HL-60 (cell line): ENCODE results near the gene TPO.

Source experiments
- CTCF ChIP-seq: IDR thresholded peaks from one replicate; pipeline ENCODE4 v1.5.1; 2011; ENCODE audit warnings: low read length, control low read depth, inconsistent platforms; ENCODE audit not compliant: insufficient read depth
- GABPA ChIP-seq: IDR thresholded peaks from 2 replicates; pipeline ENCODE4 v1.6.1; 2012; ENCODE audit warnings: low read depth
- POLR2AphosphoS5 ChIP-seq: IDR thresholded peaks from 2 replicates; pipeline ENCODE4 v1.6.1; 2012; ENCODE audit warnings: low read depth
- REST ChIP-seq: IDR thresholded peaks from 2 replicates; pipeline ENCODE4 v1.6.1; 2012; ENCODE audit warnings: low read depth; ENCODE audit not compliant: insufficient replicate concordance

GRCh38 chr2:1518867-1519530 is 105.7 kb downstream of the TPO start:
- TF ChIP-seq CTCF (no peak), GABPA (no peak), POLR2AphosphoS5 (no peak), REST (no peak)
